ENCODE measurements around the gene PRUNE1.

PRUNE1 gene

DNA sequence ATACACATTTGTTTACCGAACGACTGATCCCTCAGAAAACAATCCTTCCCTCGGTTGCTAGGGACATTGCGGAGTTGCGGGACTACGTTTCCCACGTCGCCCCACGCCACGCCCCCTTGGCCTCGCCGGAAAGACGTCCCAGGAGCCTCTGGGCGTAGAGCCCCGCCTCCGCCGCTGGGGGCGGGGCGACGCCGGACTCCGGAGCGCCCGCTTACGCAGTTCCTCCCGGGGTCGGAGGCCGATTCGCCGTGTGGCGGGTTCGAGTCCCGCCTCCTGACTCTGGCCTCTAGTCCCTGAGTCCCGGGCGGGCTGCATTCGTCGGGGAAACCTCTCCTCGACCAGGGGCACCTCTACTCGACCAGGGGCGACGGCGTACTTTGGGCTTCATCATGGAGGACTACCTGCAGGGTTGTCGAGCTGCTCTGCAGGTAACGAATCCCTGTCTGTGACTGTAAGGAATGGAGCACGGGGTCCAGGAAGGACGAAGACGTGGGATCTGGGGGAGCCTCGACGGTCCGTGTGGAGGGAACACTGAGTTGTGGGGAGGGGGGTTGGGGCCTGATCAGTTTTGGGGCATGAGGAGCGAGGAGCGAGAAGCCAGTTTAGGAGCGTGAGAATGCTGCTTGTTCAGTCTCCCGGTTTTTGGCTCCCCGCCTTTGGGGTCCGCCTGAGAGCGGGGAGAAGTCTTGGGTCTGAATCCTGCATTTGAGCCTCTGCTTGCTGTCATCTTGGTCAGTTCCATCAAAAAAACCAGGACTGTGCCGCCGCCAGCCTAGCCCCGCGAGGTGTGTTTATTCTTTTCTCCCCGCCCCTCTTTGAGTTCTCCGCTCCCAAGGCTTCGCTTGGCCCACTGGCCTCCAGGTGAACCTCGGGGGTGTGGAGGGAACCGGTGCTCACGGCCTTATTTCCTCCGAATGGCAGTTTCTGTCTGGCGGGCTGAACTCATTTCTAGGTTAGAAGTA lies at the start of gene PRUNE1:
Gene PRUNE1, plus strand, starts transcription at position 206 of the 962 bp plus-strand sequence. Its CDS starts 184 bp downstream, at position 390.
- Histone ChIP-seq H3K36me3 (ENCODE audit: control insufficient read depth in 2 of 2, insufficient read depth in 2 of 2, low read length in 2 of 2) (no peaks in the 10 kb centered on the region), H3K9ac (ENCODE audit: low read depth in 1 of 2, low read length in 2 of 2) (peak within 1 kb of the TSS; percentile 90 to 92), H3K4me3 (ENCODE audit: low read length in 2 of 2) (peak within 1 kb of the TSS; percentile 84 to 90), H3K27me3 (ENCODE audit: control insufficient read depth in 2 of 2, insufficient read depth in 2 of 2, low read length in 2 of 2) (no peaks in the 10 kb centered on the region), H3K27ac (ENCODE audit: low read depth in 2 of 2, low read length in 2 of 2) (peak within 1 kb of the TSS; percentile 88 to 93), H3K9me3 (ENCODE audit: control insufficient read depth in 2 of 2, low read length in 2 of 2) (no peaks in the 10 kb centered on the region), H3K4me1 (ENCODE audit: control insufficient read depth in 2 of 2, insufficient read depth in 2 of 2, low read length in 2 of 2) (peaks cover 45% of the 10 kb centered on the region in 2 donors)

DNA sequence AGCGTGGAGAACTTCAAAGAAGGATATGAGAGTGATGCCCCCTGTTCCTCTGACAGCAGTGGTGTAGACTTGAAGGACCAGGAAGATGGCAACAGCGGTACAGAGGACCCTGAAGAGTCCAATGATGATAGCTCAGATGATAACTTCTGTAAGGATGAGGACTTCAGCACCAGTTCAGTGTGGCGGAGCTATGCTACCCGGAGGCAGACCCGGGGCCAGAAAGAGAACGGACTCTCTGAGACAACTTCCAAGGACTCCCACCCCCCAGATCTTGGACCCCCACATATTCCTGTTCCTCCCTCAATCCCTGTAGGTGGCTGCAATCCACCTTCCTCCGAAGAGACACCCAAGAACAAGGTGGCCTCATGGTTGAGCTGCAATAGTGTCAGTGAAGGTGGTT lies 47.6 kb upstream of the PRUNE1 start:
- Histone ChIP-seq H3K36me3 (ENCODE audit: control insufficient read depth in 2 of 2, insufficient read depth in 2 of 2, low read length in 2 of 2) (peaks cover 49 to 62% of the 10 kb centered on the region in 2 donors), H3K27ac (ENCODE audit: low read depth in 2 of 2, low read length in 2 of 2) (no peak overlapping the region), H3K27me3 (ENCODE audit: control insufficient read depth in 2 of 2, insufficient read depth in 2 of 2, low read length in 2 of 2) (no peaks in the 10 kb centered on the region)

GRCh38 chr1:150961756-150962155 lies 46.5 kb upstream of the PRUNE1 start:
- Histone ChIP-seq H3K9ac (ENCODE audit: low read depth in 1 of 2, low read length in 2 of 2) (no peak overlapping the region), H3K4me1 (ENCODE audit: control insufficient read depth in 2 of 2, insufficient read depth in 2 of 2, low read length in 2 of 2) (no peaks in the 10 kb centered on the region), H3K27me3 (ENCODE audit: control insufficient read depth in 2 of 2, insufficient read depth in 2 of 2, low read length in 2 of 2) (no peaks in the 10 kb centered on the region), H3K27ac (ENCODE audit: low read depth in 2 of 2, low read length in 2 of 2) (no peak overlapping the region), H3K36me3 (ENCODE audit: control insufficient read depth in 2 of 2, insufficient read depth in 2 of 2, low read length in 2 of 2) (peaks cover 60 to 70% of the 10 kb centered on the region in 2 donors), H3K9me3 (ENCODE audit: control insufficient read depth in 2 of 2, low read length in 2 of 2) (no peaks in the 10 kb centered on the region), H3K4me3 (ENCODE audit: low read length in 2 of 2) (no peak overlapping the region)

More for the DNA sequence above, 47.6 kb upstream of the PRUNE1 start:
- Histone ChIP-seq H3K4me1 (ENCODE audit: control insufficient read depth in 2 of 2, insufficient read depth in 2 of 2, low read length in 2 of 2) (no peaks in the 10 kb centered on the region), H3K9me3 (ENCODE audit: control insufficient read depth in 2 of 2, low read length in 2 of 2) (no peaks in the 10 kb centered on the region), H3K9ac (ENCODE audit: low read depth in 1 of 2, low read length in 2 of 2) (no peak overlapping the region), H3K4me3 (ENCODE audit: low read length in 2 of 2) (no peak overlapping the region)

- no peak overlapping the region for H3K27ac ChIP-seq (ENCODE audit: low read depth in 2 of 2, low read length in 2 of 2)
- H3K4me3 ChIP-seq (ENCODE audit: low read length in 2 of 2): no peak overlapping the region
- peaks cover 76 to 88% of the 10 kb centered on the region in 2 donors for H3K36me3 ChIP-seq (ENCODE audit: control insufficient read depth in 2 of 2, insufficient read depth in 2 of 2, low read length in 2 of 2)
- H3K27me3 ChIP-seq (ENCODE audit: control insufficient read depth in 2 of 2, insufficient read depth in 2 of 2, low read length in 2 of 2): no peaks in the 10 kb centered on the region
- no peak overlapping the region for H3K9ac ChIP-seq (ENCODE audit: low read depth in 1 of 2, low read length in 2 of 2)
- no peaks in the 10 kb centered on the region for H3K9me3 ChIP-seq (ENCODE audit: control insufficient read depth in 2 of 2, low read length in 2 of 2)
- no peaks in the 10 kb centered on the region for H3K4me1 ChIP-seq (ENCODE audit: control insufficient read depth in 2 of 2, insufficient read depth in 2 of 2, low read length in 2 of 2)
Measured at GRCh38 chr1:150963321-150964163, 44.7 kb upstream of the PRUNE1 start.

DNA sequence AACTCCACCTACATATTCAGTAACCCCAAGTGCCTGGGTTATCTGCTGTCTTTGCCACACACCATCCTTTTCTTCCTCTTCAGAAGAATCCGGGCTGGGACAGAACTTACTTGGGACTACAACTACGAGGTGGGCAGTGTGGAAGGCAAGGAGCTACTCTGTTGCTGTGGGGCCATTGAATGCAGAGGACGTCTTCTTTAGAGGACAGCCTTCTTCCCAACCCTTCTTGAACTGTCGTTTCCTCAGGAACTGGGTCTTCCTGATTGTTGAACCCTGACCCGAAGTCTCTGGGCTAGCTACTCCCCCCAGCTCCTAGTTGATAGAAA lies 44.1 kb upstream of the PRUNE1 start:
- peaks cover 80 to 87% of the 10 kb centered on the region in 2 donors for H3K36me3 ChIP-seq (ENCODE audit: control insufficient read depth in 2 of 2, insufficient read depth in 2 of 2, low read length in 2 of 2)
- H3K4me1 ChIP-seq (ENCODE audit: control insufficient read depth in 2 of 2, insufficient read depth in 2 of 2, low read length in 2 of 2): no peaks in the 10 kb centered on the region
- no peak overlapping the region for H3K4me3 ChIP-seq (ENCODE audit: low read length in 2 of 2)
- no peak overlapping the region for H3K9ac ChIP-seq (ENCODE audit: low read depth in 1 of 2, low read length in 2 of 2)
- H3K27me3 ChIP-seq (ENCODE audit: control insufficient read depth in 2 of 2, insufficient read depth in 2 of 2, low read length in 2 of 2): no peaks in the 10 kb centered on the region
- no peaks in the 10 kb centered on the region for H3K9me3 ChIP-seq (ENCODE audit: control insufficient read depth in 2 of 2, low read length in 2 of 2)
- H3K27ac ChIP-seq (ENCODE audit: low read depth in 2 of 2, low read length in 2 of 2): no peak overlapping the region

GRCh38 chr1:150965605-150966004 lies 42.6 kb upstream of the PRUNE1 start:
- Histone ChIP-seq H3K27ac (ENCODE audit: low read depth in 2 of 2, low read length in 2 of 2) (no peak overlapping the region), H3K9ac (ENCODE audit: low read depth in 1 of 2, low read length in 2 of 2) (no peak overlapping the region), H3K9me3 (ENCODE audit: control insufficient read depth in 2 of 2, low read length in 2 of 2) (no peaks in the 10 kb centered on the region), H3K4me1 (ENCODE audit: control insufficient read depth in 2 of 2, insufficient read depth in 2 of 2, low read length in 2 of 2) (peaks cover 2 to 3% of the 10 kb centered on the region in 2 donors), H3K36me3 (ENCODE audit: control insufficient read depth in 2 of 2, insufficient read depth in 2 of 2, low read length in 2 of 2) (peaks cover 72 to 79% of the 10 kb centered on the region in 2 donors), H3K27me3 (ENCODE audit: control insufficient read depth in 2 of 2, insufficient read depth in 2 of 2, low read length in 2 of 2) (no peaks in the 10 kb centered on the region), H3K4me3 (ENCODE audit: low read length in 2 of 2) (no peak overlapping the region)

GRCh38 chr1:150966011-150966410 lies 42.2 kb upstream of the PRUNE1 start:
- Histone ChIP-seq H3K36me3 (ENCODE audit: control insufficient read depth in 2 of 2, insufficient read depth in 2 of 2, low read length in 2 of 2) (peaks cover 68 to 75% of the 10 kb centered on the region in 2 donors), H3K4me3 (ENCODE audit: low read length in 2 of 2) (no peak overlapping the region), H3K27ac (ENCODE audit: low read depth in 2 of 2, low read length in 2 of 2) (no peak overlapping the region), H3K27me3 (ENCODE audit: control insufficient read depth in 2 of 2, insufficient read depth in 2 of 2, low read length in 2 of 2) (no peaks in the 10 kb centered on the region), H3K9me3 (ENCODE audit: control insufficient read depth in 2 of 2, low read length in 2 of 2) (no peaks in the 10 kb centered on the region), H3K9ac (ENCODE audit: low read depth in 1 of 2, low read length in 2 of 2) (no peak overlapping the region), H3K4me1 (ENCODE audit: control insufficient read depth in 2 of 2, insufficient read depth in 2 of 2, low read length in 2 of 2) (peaks cover 6 to 7% of the 10 kb centered on the region in 2 donors)

GRCh38 chr1:150967936-150968335 lies 40.3 kb upstream of the PRUNE1 start:
- no peak overlapping the region for H3K9ac ChIP-seq (ENCODE audit: low read depth in 1 of 2, low read length in 2 of 2)
- H3K9me3 ChIP-seq (ENCODE audit: control insufficient read depth in 2 of 2, low read length in 2 of 2): no peaks in the 10 kb centered on the region
- H3K27me3 ChIP-seq (ENCODE audit: control insufficient read depth in 2 of 2, insufficient read depth in 2 of 2, low read length in 2 of 2): no peaks in the 10 kb centered on the region
- H3K4me3 ChIP-seq (ENCODE audit: low read length in 2 of 2): no peak overlapping the region
- no peak overlapping the region for H3K27ac ChIP-seq (ENCODE audit: low read depth in 2 of 2, low read length in 2 of 2)
- peaks cover 25 to 26% of the 10 kb centered on the region in 2 donors for H3K4me1 ChIP-seq (ENCODE audit: control insufficient read depth in 2 of 2, insufficient read depth in 2 of 2, low read length in 2 of 2)
- H3K36me3 ChIP-seq (ENCODE audit: control insufficient read depth in 2 of 2, insufficient read depth in 2 of 2, low read length in 2 of 2): peaks cover 56 to 58% of the 10 kb centered on the region in 2 donors

DNA sequence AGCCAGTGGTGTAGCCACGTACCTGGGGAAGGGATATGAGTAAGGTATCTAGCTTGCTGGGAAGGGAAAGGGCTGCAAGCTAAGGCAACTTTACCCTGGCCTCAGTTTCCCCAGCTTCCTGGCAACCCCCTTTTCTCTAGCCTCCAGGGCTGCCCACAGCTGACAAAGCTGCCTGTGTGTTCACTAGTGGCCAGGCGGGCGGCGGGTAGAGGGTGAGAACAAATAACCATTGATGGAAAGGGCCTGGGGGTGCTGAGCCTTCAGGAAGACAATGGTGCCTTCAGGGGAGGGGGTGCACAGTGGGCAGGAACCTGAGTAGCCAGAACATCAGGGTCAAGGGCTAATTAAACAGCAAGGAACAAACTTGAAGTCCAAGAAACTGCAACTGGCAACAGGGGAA lies 39.8 kb upstream of the PRUNE1 start:
- peaks cover 31% of the 10 kb centered on the region in 2 donors for H3K4me1 ChIP-seq (ENCODE audit: control insufficient read depth in 2 of 2, insufficient read depth in 2 of 2, low read length in 2 of 2)
- no peak overlapping the region for H3K9ac ChIP-seq (ENCODE audit: low read depth in 1 of 2, low read length in 2 of 2)
- H3K27ac ChIP-seq (ENCODE audit: low read depth in 2 of 2, low read length in 2 of 2): no peak overlapping the region
- no peak overlapping the region for H3K4me3 ChIP-seq (ENCODE audit: low read length in 2 of 2)
- peaks cover 50 to 53% of the 10 kb centered on the region in 2 donors for H3K36me3 ChIP-seq (ENCODE audit: control insufficient read depth in 2 of 2, insufficient read depth in 2 of 2, low read length in 2 of 2)
- H3K9me3 ChIP-seq (ENCODE audit: control insufficient read depth in 2 of 2, low read length in 2 of 2): no peaks in the 10 kb centered on the region
- H3K27me3 ChIP-seq (ENCODE audit: control insufficient read depth in 2 of 2, insufficient read depth in 2 of 2, low read length in 2 of 2): no peaks in the 10 kb centered on the region

- peaks cover 39 to 41% of the 10 kb centered on the region in 2 donors for H3K36me3 ChIP-seq (ENCODE audit: control insufficient read depth in 2 of 2, insufficient read depth in 2 of 2, low read length in 2 of 2)
- no peaks in the 10 kb centered on the region for H3K27me3 ChIP-seq (ENCODE audit: control insufficient read depth in 2 of 2, insufficient read depth in 2 of 2, low read length in 2 of 2)
- H3K4me3 ChIP-seq (ENCODE audit: low read length in 2 of 2): no peak overlapping the region
- H3K9ac ChIP-seq (ENCODE audit: low read depth in 1 of 2, low read length in 2 of 2): no peak overlapping the region
- no peak overlapping the region for H3K27ac ChIP-seq (ENCODE audit: low read depth in 2 of 2, low read length in 2 of 2)
- peaks cover 34 to 35% of the 10 kb centered on the region in 2 donors for H3K4me1 ChIP-seq (ENCODE audit: control insufficient read depth in 2 of 2, insufficient read depth in 2 of 2, low read length in 2 of 2)
- no peaks in the 10 kb centered on the region for H3K9me3 ChIP-seq (ENCODE audit: control insufficient read depth in 2 of 2, low read length in 2 of 2)
Measured at GRCh38 chr1:150969626-150970025, 38.6 kb upstream of the PRUNE1 start.
